ENCODE measurements around the gene PRKCH.

DNA sequence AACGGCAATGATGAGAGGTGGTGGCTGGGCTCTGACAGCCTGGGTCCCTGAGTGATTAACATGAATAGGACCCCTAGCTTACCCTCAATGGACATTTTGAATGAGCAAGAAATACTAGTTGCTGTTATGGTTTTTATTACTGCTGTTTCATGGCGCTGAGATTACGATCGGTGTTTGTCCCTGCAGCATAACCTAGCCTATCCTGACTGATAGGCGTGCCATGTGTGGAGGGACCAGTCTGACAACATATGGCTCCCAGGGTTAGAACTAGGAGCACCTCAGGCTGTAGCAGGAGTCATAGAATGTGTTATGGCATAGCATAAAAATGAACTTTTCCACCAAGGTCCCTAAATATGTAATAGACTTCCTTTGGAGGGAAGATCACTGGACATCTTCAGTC lies 236.5 kb downstream of the PRKCH start:
- TF ChIP-seq, protein P1, sequence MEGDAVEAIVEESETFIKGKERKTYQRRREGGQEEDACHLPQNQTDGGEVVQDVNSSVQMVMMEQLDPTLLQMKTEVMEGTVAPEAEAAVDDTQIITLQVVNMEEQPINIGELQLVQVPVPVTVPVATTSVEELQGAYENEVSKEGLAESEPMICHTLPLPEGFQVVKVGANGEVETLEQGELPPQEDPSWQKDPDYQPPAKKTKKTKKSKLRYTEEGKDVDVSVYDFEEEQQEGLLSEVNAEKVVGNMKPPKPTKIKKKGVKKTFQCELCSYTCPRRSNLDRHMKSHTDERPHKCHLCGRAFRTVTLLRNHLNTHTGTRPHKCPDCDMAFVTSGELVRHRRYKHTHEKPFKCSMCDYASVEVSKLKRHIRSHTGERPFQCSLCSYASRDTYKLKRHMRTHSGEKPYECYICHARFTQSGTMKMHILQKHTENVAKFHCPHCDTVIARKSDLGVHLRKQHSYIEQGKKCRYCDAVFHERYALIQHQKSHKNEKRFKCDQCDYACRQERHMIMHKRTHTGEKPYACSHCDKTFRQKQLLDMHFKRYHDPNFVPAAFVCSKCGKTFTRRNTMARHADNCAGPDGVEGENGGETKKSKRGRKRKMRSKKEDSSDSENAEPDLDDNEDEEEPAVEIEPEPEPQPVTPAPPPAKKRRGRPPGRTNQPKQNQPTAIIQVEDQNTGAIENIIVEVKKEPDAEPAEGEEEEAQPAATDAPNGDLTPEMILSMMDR (IDR thresholded peaks at IDR 0.05; ENCODE audit: extremely low read depth in 1 of 2, insufficient read depth in 1 of 2, low read depth in 1 of 2, low read length in 2 of 2) = no peak
- TF ChIP-seq POLR2AphosphoS5 (IDR thresholded peaks at IDR 0.05; ENCODE audit: insufficient read depth, low read depth, low read length) (no peak), MYC (IDR thresholded peaks at IDR 0.05; ENCODE audit: low read depth, low read length) (no peak), EZH2 (IDR thresholded peaks at IDR 0.05; ENCODE audit: borderline replicate concordance, low read depth, low read length, severe bottlenecking) (no peak)
